ENCODE measurements around the gene GNAL. TPM values are rescaled to one million over a fixed set of nuclear protein-coding genes. Genes with fewer than 3 reads are reported as not detected.

GNAL gene
- total RNA-seq, 1 donor from 2014 or later, result 14.7 TPM

DNA sequence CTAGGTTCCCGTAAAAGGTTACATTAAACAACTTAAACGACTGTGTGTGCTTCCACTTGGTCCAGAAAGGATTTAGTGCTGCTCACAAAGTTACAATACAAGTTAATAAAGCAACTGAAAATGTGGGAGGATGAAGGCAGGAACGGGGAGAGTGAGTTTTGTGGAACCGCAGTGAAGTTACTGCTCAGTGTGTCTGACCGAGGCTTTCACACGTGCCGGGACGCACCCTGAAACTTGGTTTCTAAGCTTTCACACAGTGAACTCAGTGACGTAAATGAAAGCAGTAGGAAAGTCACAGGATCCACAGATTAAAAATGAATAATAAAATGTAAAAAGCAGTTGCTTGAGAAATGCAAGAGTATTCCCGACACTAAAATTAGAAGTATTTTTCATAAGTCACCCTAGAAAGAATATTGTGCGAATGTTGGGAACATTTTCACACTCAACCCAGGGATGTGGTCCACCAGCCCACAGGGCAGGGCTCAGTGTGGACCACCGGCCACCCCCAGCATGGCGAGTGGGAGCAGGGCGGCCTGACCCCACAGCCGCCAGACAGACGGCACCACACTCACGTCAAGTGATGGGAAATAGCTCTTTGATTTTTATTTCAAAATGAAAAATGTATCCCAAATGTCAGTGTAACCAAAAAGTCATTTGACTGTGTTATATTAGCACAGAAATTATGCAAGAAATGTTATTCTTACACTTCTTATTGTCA, 129.6 kb downstream of the GNAL start:
- Histone ChIP-seq H3K4me3 (ENCODE audit: low read depth, low read length) (no peak overlapping the region), H3K36me3 (ENCODE audit: control insufficient read depth, insufficient read depth, low read length) (no peaks in the 10 kb centered on the region), H3K27me3 (ENCODE audit: control insufficient read depth, insufficient read depth, low read length) (no peaks in the 10 kb centered on the region)
- DNase-seq (ENCODE audit: low read depth), result no peak
- TF ChIP-seq, protein P1, sequence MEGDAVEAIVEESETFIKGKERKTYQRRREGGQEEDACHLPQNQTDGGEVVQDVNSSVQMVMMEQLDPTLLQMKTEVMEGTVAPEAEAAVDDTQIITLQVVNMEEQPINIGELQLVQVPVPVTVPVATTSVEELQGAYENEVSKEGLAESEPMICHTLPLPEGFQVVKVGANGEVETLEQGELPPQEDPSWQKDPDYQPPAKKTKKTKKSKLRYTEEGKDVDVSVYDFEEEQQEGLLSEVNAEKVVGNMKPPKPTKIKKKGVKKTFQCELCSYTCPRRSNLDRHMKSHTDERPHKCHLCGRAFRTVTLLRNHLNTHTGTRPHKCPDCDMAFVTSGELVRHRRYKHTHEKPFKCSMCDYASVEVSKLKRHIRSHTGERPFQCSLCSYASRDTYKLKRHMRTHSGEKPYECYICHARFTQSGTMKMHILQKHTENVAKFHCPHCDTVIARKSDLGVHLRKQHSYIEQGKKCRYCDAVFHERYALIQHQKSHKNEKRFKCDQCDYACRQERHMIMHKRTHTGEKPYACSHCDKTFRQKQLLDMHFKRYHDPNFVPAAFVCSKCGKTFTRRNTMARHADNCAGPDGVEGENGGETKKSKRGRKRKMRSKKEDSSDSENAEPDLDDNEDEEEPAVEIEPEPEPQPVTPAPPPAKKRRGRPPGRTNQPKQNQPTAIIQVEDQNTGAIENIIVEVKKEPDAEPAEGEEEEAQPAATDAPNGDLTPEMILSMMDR (IDR thresholded peaks at IDR 0.05; ENCODE audit: insufficient read depth, low read length, poor library complexity, severe bottlenecking), result no peak

DNA sequence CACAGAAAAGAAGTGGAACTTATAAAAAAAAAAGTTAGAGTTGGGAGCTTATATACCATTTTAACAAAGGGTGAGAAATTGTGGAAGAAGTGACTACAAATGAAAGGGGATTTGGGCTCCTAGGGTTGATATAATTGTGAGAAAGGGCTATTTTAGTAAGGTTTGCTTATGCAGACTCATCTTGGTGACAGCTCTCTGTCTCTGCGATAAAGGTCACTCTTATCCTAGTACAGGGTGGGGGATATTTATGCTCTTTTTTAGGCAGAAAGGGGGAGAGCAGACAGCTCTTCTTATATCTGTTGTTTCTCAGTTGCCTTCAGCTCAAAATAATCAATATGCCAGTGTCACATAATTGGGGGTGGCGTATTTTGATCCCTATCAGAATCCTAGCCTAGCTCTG, 130.9 kb downstream of the GNAL start:
- no peak for DNase-seq (ENCODE audit: low read depth)
- no peak overlapping the region for H3K4me3 ChIP-seq (ENCODE audit: low read depth, low read length)
- TF ChIP-seq, protein P1 (IDR thresholded peaks at IDR 0.05; ENCODE audit: insufficient read depth, low read length, poor library complexity, severe bottlenecking), result no peak
- H3K27me3 ChIP-seq (ENCODE audit: control insufficient read depth, insufficient read depth, low read length), result no peaks in the 10 kb centered on the region
- no peaks in the 10 kb centered on the region for H3K36me3 ChIP-seq (ENCODE audit: control insufficient read depth, insufficient read depth, low read length)

GRCh38 chr18:11820697-11821096, 131.6 kb downstream of the GNAL start:
- no peak for DNase-seq (ENCODE audit: low read depth)
- Histone ChIP-seq H3K27me3 (ENCODE audit: control insufficient read depth, insufficient read depth, low read length) (no peaks in the 10 kb centered on the region), H3K36me3 (ENCODE audit: control insufficient read depth, insufficient read depth, low read length) (no peaks in the 10 kb centered on the region), H3K4me3 (ENCODE audit: low read depth, low read length) (no peak overlapping the region)
- TF ChIP-seq, protein P1 (IDR thresholded peaks at IDR 0.05; ENCODE audit: insufficient read depth, low read length, poor library complexity, severe bottlenecking), result no peak

GRCh38 chr18:11821208-11821607, 132.1 kb downstream of the GNAL start:
- no peak overlapping the region for H3K4me3 ChIP-seq (ENCODE audit: low read depth, low read length)
- no peaks in the 10 kb centered on the region for H3K27me3 ChIP-seq (ENCODE audit: control insufficient read depth, insufficient read depth, low read length)
- DNase-seq (ENCODE audit: low read depth), result no peak
- TF ChIP-seq, protein P1 (IDR thresholded peaks at IDR 0.05; ENCODE audit: insufficient read depth, low read length, poor library complexity, severe bottlenecking), result no peak
- H3K36me3 ChIP-seq (ENCODE audit: control insufficient read depth, insufficient read depth, low read length), result no peaks in the 10 kb centered on the region

DNA sequence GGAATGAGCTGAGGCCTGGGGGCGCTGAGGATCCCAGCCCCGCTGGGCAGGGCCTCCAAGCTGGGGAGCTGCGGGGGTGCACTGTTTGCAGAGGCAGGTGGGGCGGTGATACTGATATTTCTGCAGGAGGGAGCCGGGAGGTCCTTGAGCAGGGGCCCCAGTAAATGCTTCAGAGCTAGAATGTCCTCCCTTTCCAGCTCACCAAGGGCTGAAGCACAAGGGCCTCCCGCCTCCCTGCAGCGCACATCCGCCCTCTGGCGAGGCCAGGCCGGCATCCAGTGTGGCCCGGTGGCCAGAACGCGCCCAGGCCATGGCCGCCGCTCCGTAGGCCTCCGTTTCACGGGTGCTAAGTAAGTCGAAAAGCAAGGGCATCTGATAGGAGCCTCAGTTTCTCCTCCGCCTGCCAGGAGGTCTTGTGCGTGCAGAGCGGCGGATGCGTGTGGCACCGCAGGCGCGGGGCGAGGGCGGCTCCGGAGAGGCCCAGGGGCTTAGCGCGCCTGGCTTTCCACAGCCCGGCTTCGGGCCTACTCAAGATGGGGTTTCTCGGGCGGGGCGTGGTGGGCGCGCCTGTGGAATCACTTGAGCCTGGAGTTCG, 132.7 kb downstream of the GNAL start:
- Histone ChIP-seq H3K4me3 (ENCODE audit: low read depth, low read length) (no peak overlapping the region), H3K27me3 (ENCODE audit: control insufficient read depth, insufficient read depth, low read length) (no peaks in the 10 kb centered on the region), H3K36me3 (ENCODE audit: control insufficient read depth, insufficient read depth, low read length) (no peaks in the 10 kb centered on the region)
- DNase-seq (ENCODE audit: low read depth), result no peak
- TF ChIP-seq, protein P1 (IDR thresholded peaks at IDR 0.05; ENCODE audit: insufficient read depth, low read length, poor library complexity, severe bottlenecking), result no peak

Measured in kidney epithelial cell (primary cell).